Ectodermal cell (in vitro differentiated cells): ENCODE measurements around the gene RORB.

Experiments
- H3K27ac ChIP-seq: 2 replicates; pipeline ENCODE4 v1.7.0; 2013; ENCODE audit warnings: mild to moderate bottlenecking, low read depth, low read length; ENCODE audit not compliant: insufficient read depth, poor library complexity, severe bottlenecking
- H3K27me3 ChIP-seq: 2 replicates; pipeline ENCODE4 v1.7.0; 2013; ENCODE audit warnings: mild to moderate bottlenecking, low read length; ENCODE audit not compliant: insufficient read depth, control insufficient read depth, poor library complexity, severe bottlenecking
- H3K36me3 ChIP-seq: one replicate; pipeline ENCODE4 v1.7.0; 2013; ENCODE audit warnings: low read length; ENCODE audit not compliant: control insufficient read depth, insufficient read depth
- H3K4me1 ChIP-seq: one replicate; pipeline ENCODE4 v1.7.0; 2013; ENCODE audit warnings: low read length; ENCODE audit not compliant: control insufficient read depth, insufficient read depth
- H3K4me3 ChIP-seq: 2 replicates; pipeline ENCODE4 v1.7.0; 2013; ENCODE audit warnings: low read depth, low read length, control low read depth; ENCODE audit not compliant: insufficient read depth
- H3K9me3 ChIP-seq: 2 replicates; pipeline ENCODE4 v1.7.0; 2013; ENCODE audit warnings: mild to moderate bottlenecking, low read length, moderate library complexity; ENCODE audit not compliant: control insufficient read depth
- WGBS, 2 experiments: methylation state at CpG; one replicate each; pipeline ENCODE4 v1.1.7; 2013; ENCODE audit warnings: missing lambda C conversion rate in 2 of 2; 5-methylcytosine and 5-hydroxymethylcytosine counted together

The RORB gene

GRCh38 chr9:74576176-74576575 lies 79.0 kb downstream of the RORB start:
- Histone ChIP-seq H3K4me1 (no peaks in the 10 kb centered on the region), H3K36me3 (no peaks in the 10 kb centered on the region), H3K4me3 (no peak overlapping the region), H3K9me3 (no peaks in the 10 kb centered on the region), H3K27ac (no peak overlapping the region), H3K27me3 (no peaks in the 10 kb centered on the region)
- WGBS, 2 experiments = 79 to 95% methylated on average over 1 of the region's 1 CpG

GRCh38 chr9:74577956-74578355 lies 80.8 kb downstream of the RORB start:
- 85 to 86% methylated on average over 1 of the region's 1 CpG for WGBS, 2 experiments
- Histone ChIP-seq H3K36me3 (no peaks in the 10 kb centered on the region), H3K9me3 (no peaks in the 10 kb centered on the region), H3K4me3 (no peak overlapping the region), H3K27ac (no peak overlapping the region), H3K4me1 (no peaks in the 10 kb centered on the region), H3K27me3 (no peaks in the 10 kb centered on the region)

GRCh38 chr9:74589576-74589975 lies 92.4 kb downstream of the RORB start:
- H3K4me1 ChIP-seq = no peaks in the 10 kb centered on the region
- H3K27ac ChIP-seq = no peak overlapping the region
- H3K27me3 ChIP-seq = no peaks in the 10 kb centered on the region
- no peaks in the 10 kb centered on the region for H3K9me3 ChIP-seq
- H3K36me3 ChIP-seq = no peaks in the 10 kb centered on the region
- no peak overlapping the region for H3K4me3 ChIP-seq
- WGBS, 2 experiments = 98% methylated on average over 4 to 5 of the region's 5 CpGs

GRCh38 chr9:74595286-74595685 lies 98.2 kb downstream of the RORB start:
- 92 to 98% methylated on average over 2 of the region's 2 CpGs for WGBS, 2 experiments
- no peaks in the 10 kb centered on the region for H3K27me3 ChIP-seq
- no peak overlapping the region for H3K27ac ChIP-seq
- H3K4me3 ChIP-seq = no peak overlapping the region
- H3K4me1 ChIP-seq = no peaks in the 10 kb centered on the region
- no peaks in the 10 kb centered on the region for H3K36me3 ChIP-seq
- H3K9me3 ChIP-seq = no peaks in the 10 kb centered on the region

- no peaks in the 10 kb centered on the region for H3K36me3 ChIP-seq
- WGBS, 2 experiments = 95 to 98% methylated on average over 3 of the region's 3 CpGs
Measured at GRCh38 chr9:74598874-74599273, 101.7 kb downstream of the RORB start.

GRCh38 chr9:74609671-74610405 lies 112.7 kb downstream of the RORB start:
- H3K27ac ChIP-seq = no peak overlapping the region
- no peaks in the 10 kb centered on the region for H3K36me3 ChIP-seq
- no peaks in the 10 kb centered on the region for H3K27me3 ChIP-seq
- 90 to 94% methylated on average over 2 to 3 of the region's 3 CpGs for WGBS, 2 experiments
- no peaks in the 10 kb centered on the region for H3K9me3 ChIP-seq
- H3K4me3 ChIP-seq = no peak overlapping the region
- H3K4me1 ChIP-seq = no peaks in the 10 kb centered on the region

More at GRCh38 chr9:74598874-74599273, 101.7 kb downstream of the RORB start:
- Histone ChIP-seq H3K9me3 (no peaks in the 10 kb centered on the region), H3K4me1 (no peaks in the 10 kb centered on the region), H3K27ac (no peak overlapping the region), H3K27me3 (no peaks in the 10 kb centered on the region), H3K4me3 (no peak overlapping the region)

- H3K9me3 ChIP-seq = no peaks in the 10 kb centered on the region
- H3K27ac ChIP-seq = no peak overlapping the region
- no peak overlapping the region for H3K4me3 ChIP-seq
- no peaks in the 10 kb centered on the region for H3K36me3 ChIP-seq
- no peaks in the 10 kb centered on the region for H3K27me3 ChIP-seq
- peaks cover 6% of the 10 kb centered on the region for H3K4me1 ChIP-seq
- WGBS, 2 experiments = 91% methylated on average over 2 of the region's 2 CpGs; no CpG with 5 or more reads in 1 of the 2 experiments
Measured at GRCh38 chr9:74610523-74611061, 113.5 kb downstream of the RORB start.

- no peaks in the 10 kb centered on the region for H3K36me3 ChIP-seq
- no peaks in the 10 kb centered on the region for H3K4me1 ChIP-seq
- H3K27ac ChIP-seq = no peak overlapping the region
- H3K27me3 ChIP-seq = no peaks in the 10 kb centered on the region
- WGBS, 2 experiments = 72 to 80% methylated on average over 7 of the region's 7 CpGs
- H3K4me3 ChIP-seq = no peak overlapping the region
- no peaks in the 10 kb centered on the region for H3K9me3 ChIP-seq
Measured at GRCh38 chr9:74630228-74630627, 133.1 kb downstream of the RORB start.

GRCh38 chr9:74639112-74639511 lies 142.0 kb downstream of the RORB start:
- Histone ChIP-seq H3K4me3 (no peak overlapping the region), H3K27me3 (no peaks in the 10 kb centered on the region), H3K9me3 (no peaks in the 10 kb centered on the region), H3K27ac (no peak overlapping the region), H3K4me1 (no peaks in the 10 kb centered on the region), H3K36me3 (no peaks in the 10 kb centered on the region)
- WGBS, 2 experiments = 81 to 83% methylated on average over 1 of the region's 1 CpG

GRCh38 chr9:74642376-74642775 lies 145.2 kb downstream of the RORB start:
- Histone ChIP-seq H3K4me3 (no peak overlapping the region), H3K27me3 (no peaks in the 10 kb centered on the region), H3K4me1 (no peaks in the 10 kb centered on the region), H3K36me3 (no peaks in the 10 kb centered on the region), H3K9me3 (no peaks in the 10 kb centered on the region), H3K27ac (no peak overlapping the region)
- WGBS, 2 experiments = 94 to 95% methylated on average over 12 of the region's 12 CpGs
